GM21723 (cell line): Measurements from ENCODE around the gene RCAN3.
"Not testable (repeated sequence)": the region's sequence is repeated elsewhere in the genome, so short reads cannot be mapped to it uniquely, and the experiment has no call there.

Source experiments
- ATAC-seq: cut with Tn5 transposase; IDR thresholded peaks from one replicate; pipeline ENCODE4 v1.9.1; 2021; ENCODE audit warnings: mild to moderate bottlenecking, moderate library complexity; ENCODE audit not compliant: unreplicated experiment

RCAN3 gene

GRCh38 chr1:24548070-24548469, 45.4 kb downstream of the RCAN3 start:
- ATAC-seq = no peak

- ATAC-seq = not testable (repeated sequence)
Observed at GRCh38 chr1:24549210-24549609, 46.6 kb downstream of the RCAN3 start.

GRCh38 chr1:24551290-24551959, 48.8 kb downstream of the RCAN3 start:
- ATAC-seq = no peak

GRCh38 chr1:24551960-24552571, 49.4 kb downstream of the RCAN3 start:
- ATAC-seq = no peak

GRCh38 chr1:24553931-24554330, 51.3 kb downstream of the RCAN3 start:
- no peak for ATAC-seq

- ATAC-seq = no peak
Observed at GRCh38 chr1:24554714-24555113, 52.1 kb downstream of the RCAN3 start.

GRCh38 chr1:24555591-24556413, 53.2 kb downstream of the RCAN3 start, which contains the start of gene NCMAP:
TSS of gene NCMAP (plus strand) at chr1:24556087. CDS start at chr1:24595431, 39,344 bp downstream.
- no peak for ATAC-seq

GRCh38 chr1:24556414-24556795, 53.8 kb downstream of the RCAN3 start:
- ATAC-seq = no peak

GRCh38 chr1:24557220-24557619, 54.6 kb downstream of the RCAN3 start:
- no peak for ATAC-seq

GRCh38 chr1:24557711-24558131, 55.1 kb downstream of the RCAN3 start:
- ATAC-seq = no peak

- no peak for ATAC-seq
Observed at GRCh38 chr1:24558455-24558854, 55.8 kb downstream of the RCAN3 start.

- ATAC-seq = no peak
Observed at GRCh38 chr1:24558902-24559791, 56.5 kb downstream of the RCAN3 start.

- ATAC-seq = no peak
Observed at GRCh38 chr1:24560361-24560760, 57.7 kb downstream of the RCAN3 start.

GRCh38 chr1:24562625-24563024, 60.0 kb downstream of the RCAN3 start:
- no peak for ATAC-seq

GRCh38 chr1:24564695-24565094, 62.1 kb downstream of the RCAN3 start:
- no peak for ATAC-seq

- no peak for ATAC-seq
Observed at GRCh38 chr1:24566236-24566867, 63.7 kb downstream of the RCAN3 start.

- ATAC-seq = no peak
Observed at GRCh38 chr1:24567792-24568388, 65.3 kb downstream of the RCAN3 start.

GRCh38 chr1:24568475-24568874, 65.8 kb downstream of the RCAN3 start:
- ATAC-seq = no peak

- no peak for ATAC-seq
Observed at GRCh38 chr1:24570265-24571125, 67.9 kb downstream of the RCAN3 start.
